ENCODE data around the gene PHF12.
A peak's percentile ranks its signal among the peaks of the same experiment; 100 is the strongest.

The PHF12 gene

GRCh38 chr17:28975031-28975430 is 23.7 kb upstream of the PHF12 start:
- no peak for DNase-seq

- DNase-seq = no peak
Measured at GRCh38 chr17:28974451-28974850, 23.1 kb upstream of the PHF12 start.

GRCh38 chr17:28973425-28973824 is 22.1 kb upstream of the PHF12 start:
- no peak for DNase-seq

- peak; percentile 65 for DNase-seq
Measured at GRCh38 chr17:28972437-28972836, 21.1 kb upstream of the PHF12 start.

- no peak for DNase-seq
Measured at GRCh38 chr17:28970879-28971278, 19.6 kb upstream of the PHF12 start.

- no peak for DNase-seq
Measured at GRCh38 chr17:28969706-28970393, 18.5 kb upstream of the PHF12 start.

GRCh38 chr17:28968914-28969295 is 17.6 kb upstream of the PHF12 start:
- no peak for DNase-seq

- no peak for DNase-seq
Measured at GRCh38 chr17:28968231-28968913, 17.1 kb upstream of the PHF12 start.

- DNase-seq = peak; percentile 27
Measured at GRCh38 chr17:28967221-28968135, 16.2 kb upstream of the PHF12 start.

- DNase-seq = no peak
Measured at GRCh38 chr17:28963841-28964240, 12.5 kb upstream of the PHF12 start.

- DNase-seq = no peak
Measured at GRCh38 chr17:28963055-28963611, 11.8 kb upstream of the PHF12 start.

- no peak for DNase-seq
Measured at GRCh38 chr17:28961391-28961790, 10.1 kb upstream of the PHF12 start.

GRCh38 chr17:28960256-28961061 is 9.1 kb upstream of the PHF12 start:
- no peak for DNase-seq

- no peak for DNase-seq
Measured at GRCh38 chr17:28959471-28959871, 8.2 kb upstream of the PHF12 start.

GRCh38 chr17:28958820-28959455 is 7.6 kb upstream of the PHF12 start:
- no peak for DNase-seq

- no peak for DNase-seq
Measured at GRCh38 chr17:28957992-28958355, 6.7 kb upstream of the PHF12 start.

- DNase-seq = no peak
Measured at GRCh38 chr17:28957277-28957991, 6.1 kb upstream of the PHF12 start.

- DNase-seq = no peak
Measured at GRCh38 chr17:28956861-28957260, 5.5 kb upstream of the PHF12 start.

GRCh38 chr17:28956112-28956511 is 4.8 kb upstream of the PHF12 start:
- no peak for DNase-seq

GRCh38 chr17:28955408-28955807 is 4.1 kb upstream of the PHF12 start:
- no peak for DNase-seq

- no peak for DNase-seq
Measured at GRCh38 chr17:28954886-28955285, 3.6 kb upstream of the PHF12 start.
